CD14-positive monocyte (primary cell): ENCODE measurements around the gene PLCB3. TPM values are rescaled to one million over a fixed set of nuclear protein-coding genes. Genes with fewer than 3 reads are reported as not detected.

Experiments
- DNase-seq, 3 donors: peaks; one replicate each; pipeline ENCODE4 v3.0.0-alpha.2; 2011 to 2022
- H2AFZ ChIP-seq: 2 replicates; pipeline ENCODE4 v1.6.0; 2012; ENCODE audit warnings: mild to moderate bottlenecking, low read depth, low read length, inconsistent platforms; ENCODE audit not compliant: insufficient read depth, poor library complexity, severe bottlenecking
- H3K27ac ChIP-seq, 2 donors: 1 replicate in 1 of 2; 2 replicates in 1 of 2; pipeline ENCODE4 v1.5.1; 2012 to 2013; ENCODE audit warnings: low read length in 2 of 2, control low read depth in 1 of 2, inconsistent platforms in 1 of 2, low read depth in 1 of 2, mild to moderate bottlenecking in 1 of 2
- H3K27me3 ChIP-seq, 2 donors: one replicate each; pipeline versions ENCODE4 v1.6.0 to v1.6.1; 2011 to 2013; ENCODE audit warnings: low read length in 2 of 2; ENCODE audit not compliant: control insufficient read depth in 2 of 2, insufficient read depth in 2 of 2
- H3K36me3 ChIP-seq, 2 donors: replicated peaks in 1 of 2; 1 replicate in 1 of 2; 2 replicates in 1 of 2; pipeline versions ENCODE4 v1.5.1 to v1.6.1; 2012 to 2013; ENCODE audit warnings: low read length in 2 of 2, control low read depth in 1 of 2, inconsistent platforms in 1 of 2, mild to moderate bottlenecking in 1 of 2; ENCODE audit not compliant: insufficient read depth in 2 of 2, control insufficient read depth in 1 of 2
- H3K4me1 ChIP-seq, 2 donors: 1 replicate in 1 of 2; 2 replicates in 1 of 2; pipeline versions ENCODE4 v1.5.1 to v1.6.1; 2012 to 2013; ENCODE audit warnings: low read length in 2 of 2, control low read depth in 1 of 2, inconsistent platforms in 1 of 2, mild to moderate bottlenecking in 1 of 2, moderate library complexity in 1 of 2; ENCODE audit not compliant: insufficient read depth in 2 of 2, control insufficient read depth in 1 of 2
- H3K4me2 ChIP-seq: replicated peaks from 2 replicates; pipeline ENCODE3; 2012; ENCODE audit warnings: low read length, moderate library complexity, mild to moderate bottlenecking; ENCODE audit not compliant: poor library complexity, severe bottlenecking; ENCODE audit errors: extremely low read depth
- H3K4me3 ChIP-seq, 3 experiments: fragments of 200-600 bp in 1 of 3; sonication (generic) in 1 of 3; replicated peaks in 1 of 3; 1 replicate in 2 of 3; 2 replicates in 1 of 3; pipeline ENCODE4 v1.5.1; 2011 to 2013; ENCODE audit warnings: low read length in 3 of 3, mild to moderate bottlenecking in 3 of 3, control low read depth in 2 of 3, low read depth in 2 of 3, inconsistent platforms in 1 of 3, moderate library complexity in 1 of 3
- H3K79me2 ChIP-seq: 2 replicates; pipeline ENCODE4 v1.6.0; 2012; ENCODE audit warnings: mild to moderate bottlenecking, control low read depth, inconsistent platforms, low read length, moderate library complexity; ENCODE audit not compliant: insufficient read depth
- H3K9ac ChIP-seq: 2 replicates; pipeline ENCODE4 v1.6.0; 2017; ENCODE audit warnings: low read length, mild to moderate bottlenecking; ENCODE audit not compliant: insufficient read depth, poor library complexity, severe bottlenecking
- H3K9me3 ChIP-seq, 2 donors: replicated peaks in 1 of 2; 1 replicate in 1 of 2; 2 replicates in 1 of 2; pipeline versions ENCODE4 v1.5.1 to v1.6.1; 2012 to 2013; ENCODE audit warnings: low read length in 2 of 2, control low read depth in 1 of 2; ENCODE audit not compliant: control insufficient read depth in 1 of 2, insufficient read depth in 1 of 2
- H4K20me1 ChIP-seq: 2 replicates; pipeline ENCODE4 v1.6.0; 2012; ENCODE audit warnings: mild to moderate bottlenecking, low read length, control low read depth, moderate library complexity; ENCODE audit not compliant: insufficient read depth
- H3K27ac Mint-ChIP-seq, 7 donors: one replicate each; pipeline ENCODE4 v1.8.0; 2020; ENCODE audit warnings: mild to moderate bottlenecking in 7 of 7, mixed read lengths in 7 of 7, moderate library complexity in 6 of 7, inconsistent platforms in 2 of 7
- H3K27me3 Mint-ChIP-seq, 3 donors: one replicate each; pipeline ENCODE4 v1.8.0; 2021 to 2022; ENCODE audit warnings: low read depth in 3 of 3, mild to moderate bottlenecking in 3 of 3, mixed read lengths in 3 of 3, moderate library complexity in 3 of 3, inconsistent platforms in 1 of 3
- H3K36me3 Mint-ChIP-seq, 2 donors: one replicate each; pipeline ENCODE4 v1.8.0; 2020; ENCODE audit warnings: mixed read lengths in 2 of 2, inconsistent platforms in 1 of 2, mild to moderate bottlenecking in 1 of 2
- H3K4me1 Mint-ChIP-seq: one replicate; pipeline ENCODE4 v1.8.0; 2020; ENCODE audit warnings: mild to moderate bottlenecking, mixed read lengths
- H3K4me3 Mint-ChIP-seq, 2 donors: one replicate each; pipeline ENCODE4 v1.8.0; 2020; ENCODE audit warnings: mild to moderate bottlenecking in 2 of 2, mixed read lengths in 2 of 2, moderate library complexity in 1 of 2
- H3K9me3 Mint-ChIP-seq, 7 donors: one replicate each; pipeline ENCODE4 v1.8.0; 2020 to 2022; ENCODE audit warnings: mixed read lengths in 7 of 7, mild to moderate bottlenecking in 6 of 7, moderate library complexity in 6 of 7, inconsistent platforms in 2 of 7
- WGBS: methylation state at CpG from one replicate; pipeline ENCODE4 v1.1.5; 2013; ENCODE audit warnings: missing lambda C conversion rate; ENCODE audit not compliant: insufficient coverage; 5-methylcytosine and 5-hydroxymethylcytosine counted together
- intact Hi-C, 2 donors: fragments of 100-400 bp; cut with micrococcal nuclease; formaldehyde crosslinking; loops; one replicate each; pipeline versions ENCODE4 v1.15.0 to v1.15.1; 2023
- polyA plus RNA-seq, 3 donors: library from polyadenylated mRNA; depleted of rRNA in 1 of 3; unstranded in 2 of 3; stranded (reverse) in 1 of 3; fragments of 300-500 nt in 2 of 3; fragments of >200 nt in 1 of 3; fragmentation: Illumina TruSeq in 2 of 3; gene quantifications; 1 replicate in 2 of 3; 2 replicates in 1 of 3; pipeline ENCODE4 v1.2.3, GENCODE V29; 2012 to 2021
- TF ChIP-seq, protein P1 (sequence below): fragments of 200-600 bp; IDR thresholded peaks from one replicate; pipeline ENCODE4 v1.8.0; 2022; ENCODE audit warnings: antibody characterized with exemption, mild to moderate bottlenecking

Gene PLCB3
- polyA plus RNA-seq, 3 donors = 1.1 to 17.8 (median 1.4) TPM

DNA sequence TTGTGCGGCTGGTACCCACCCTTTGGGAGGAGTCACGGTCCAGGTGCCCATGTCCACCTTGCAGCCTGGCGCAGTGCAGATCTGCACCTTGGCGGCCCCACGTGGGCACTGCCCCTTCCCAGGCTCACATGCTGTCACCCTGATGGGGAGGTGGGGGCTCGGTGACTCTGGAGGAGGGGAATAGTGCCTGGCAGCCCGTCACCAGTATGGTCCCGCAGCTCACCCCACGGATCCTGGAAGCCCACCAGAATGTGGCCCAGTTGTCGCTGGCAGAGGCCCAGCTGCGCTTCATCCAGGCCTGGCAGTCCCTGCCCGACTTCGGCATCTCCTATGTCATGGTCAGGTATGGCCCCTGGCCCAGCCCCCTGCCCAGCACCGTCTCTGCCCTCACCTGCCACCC, 30.5 kb upstream of the PLCB3 start:
- no peaks in the 10 kb centered on the region for H3K27me3 ChIP-seq
- peaks cover 87% of the 10 kb centered on the region for H4K20me1 ChIP-seq
- Mint-ChIP-seq H3K27ac (no peak overlapping the region), H3K4me3 (no peak overlapping the region), H3K27me3 (no peaks in the 10 kb centered on the region), H3K4me1 (peaks cover 16% of the 10 kb centered on the region), H3K9me3 (peaks cover 0 to 2% (median 0%) of the 10 kb centered on the region in 7 donors), H3K36me3 (peaks cover 61 to 78% of the 10 kb centered on the region in 2 donors)
- H3K36me3 ChIP-seq = peaks cover 70 to 78% of the 10 kb centered on the region in 2 donors
- H3K4me1 ChIP-seq = peaks cover 13 to 19% of the 10 kb centered on the region in 2 donors
- no peak overlapping the region for H2AFZ ChIP-seq
- H3K4me3 ChIP-seq = no peak overlapping the region
- WGBS = 95% methylated on average over 12 of the region's 14 CpGs
- no peak overlapping the region for H3K9ac ChIP-seq
- H3K4me2 ChIP-seq = no peak overlapping the region
- H3K79me2 ChIP-seq = peaks cover 30% of the 10 kb centered on the region
- peak in 1 of 3 donors; percentile 2 for DNase-seq
- no peaks in the 10 kb centered on the region for H3K9me3 ChIP-seq
- intact Hi-C loops = no loop called here
- no peak overlapping the region for H3K27ac ChIP-seq
- TF ChIP-seq, protein P1, sequence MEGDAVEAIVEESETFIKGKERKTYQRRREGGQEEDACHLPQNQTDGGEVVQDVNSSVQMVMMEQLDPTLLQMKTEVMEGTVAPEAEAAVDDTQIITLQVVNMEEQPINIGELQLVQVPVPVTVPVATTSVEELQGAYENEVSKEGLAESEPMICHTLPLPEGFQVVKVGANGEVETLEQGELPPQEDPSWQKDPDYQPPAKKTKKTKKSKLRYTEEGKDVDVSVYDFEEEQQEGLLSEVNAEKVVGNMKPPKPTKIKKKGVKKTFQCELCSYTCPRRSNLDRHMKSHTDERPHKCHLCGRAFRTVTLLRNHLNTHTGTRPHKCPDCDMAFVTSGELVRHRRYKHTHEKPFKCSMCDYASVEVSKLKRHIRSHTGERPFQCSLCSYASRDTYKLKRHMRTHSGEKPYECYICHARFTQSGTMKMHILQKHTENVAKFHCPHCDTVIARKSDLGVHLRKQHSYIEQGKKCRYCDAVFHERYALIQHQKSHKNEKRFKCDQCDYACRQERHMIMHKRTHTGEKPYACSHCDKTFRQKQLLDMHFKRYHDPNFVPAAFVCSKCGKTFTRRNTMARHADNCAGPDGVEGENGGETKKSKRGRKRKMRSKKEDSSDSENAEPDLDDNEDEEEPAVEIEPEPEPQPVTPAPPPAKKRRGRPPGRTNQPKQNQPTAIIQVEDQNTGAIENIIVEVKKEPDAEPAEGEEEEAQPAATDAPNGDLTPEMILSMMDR = no peak

DNA sequence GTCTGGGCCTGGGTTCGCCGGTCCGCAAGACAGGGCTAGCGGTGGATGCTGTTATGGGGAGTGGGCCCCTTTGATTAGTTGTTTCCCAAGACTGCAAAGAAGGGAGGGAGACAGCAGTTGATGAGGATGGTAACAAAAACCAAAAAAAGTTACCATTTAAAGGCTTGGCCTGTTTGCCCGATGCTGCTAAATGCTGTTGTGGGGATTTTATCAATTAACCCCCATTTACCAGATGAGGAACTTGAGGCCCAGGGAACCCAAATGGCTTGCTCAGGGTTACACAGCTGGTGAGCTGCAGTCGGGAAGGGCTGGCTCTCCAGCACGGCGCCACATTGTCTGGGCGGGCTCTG, 28.7 kb upstream of the PLCB3 start:
- Mint-ChIP-seq H3K4me3 (no peak overlapping the region), H3K27ac (peak overlapping the region in 3 of 7 donors; percentile 16 to 41 (median 23)), H3K36me3 (peaks cover 48 to 63% of the 10 kb centered on the region in 2 donors), H3K9me3 (peaks cover 0 to 2% (median 0%) of the 10 kb centered on the region in 7 donors), H3K27me3 (no peaks in the 10 kb centered on the region), H3K4me1 (peaks cover 25% of the 10 kb centered on the region)
- Histone ChIP-seq H3K36me3 (peaks cover 58 to 63% of the 10 kb centered on the region in 2 donors), H3K9me3 (no peaks in the 10 kb centered on the region), H3K4me2 (no peak overlapping the region), H2AFZ (no peak overlapping the region), H3K27me3 (no peaks in the 10 kb centered on the region), H3K4me1 (peaks cover 27 to 37% of the 10 kb centered on the region in 2 donors), H3K27ac (peak overlapping the region in 1 of 2 donors; percentile 45), H3K9ac (no peak overlapping the region), H4K20me1 (peaks cover 71% of the 10 kb centered on the region), H3K4me3 (no peak overlapping the region), H3K79me2 (peaks cover 39% of the 10 kb centered on the region)
- WGBS = 79% methylated on average over 5 of the region's 9 CpGs
- TF ChIP-seq, protein P1 = no peak
- intact Hi-C loops = no loop called here
- DNase-seq = no peak
